GM19372 (cell line): ENCODE results near the gene ANXA3.

ENCODE experiments used
- ATAC-seq: cut with Tn5 transposase; IDR thresholded peaks from one replicate; pipeline ENCODE4 v1.9.1; 2021; ENCODE audit warnings: mild to moderate bottlenecking, low read depth, moderate library complexity; ENCODE audit not compliant: unreplicated experiment

Gene ANXA3

GRCh38 chr4:78638337-78639172 lies 87.0 kb downstream of the ANXA3 start:
- ATAC-seq: peak; percentile 62

- ATAC-seq: no peak
These were observed 89.1 kb downstream of the ANXA3 start for GRCh38 chr4:78640714-78641113.

DNA sequence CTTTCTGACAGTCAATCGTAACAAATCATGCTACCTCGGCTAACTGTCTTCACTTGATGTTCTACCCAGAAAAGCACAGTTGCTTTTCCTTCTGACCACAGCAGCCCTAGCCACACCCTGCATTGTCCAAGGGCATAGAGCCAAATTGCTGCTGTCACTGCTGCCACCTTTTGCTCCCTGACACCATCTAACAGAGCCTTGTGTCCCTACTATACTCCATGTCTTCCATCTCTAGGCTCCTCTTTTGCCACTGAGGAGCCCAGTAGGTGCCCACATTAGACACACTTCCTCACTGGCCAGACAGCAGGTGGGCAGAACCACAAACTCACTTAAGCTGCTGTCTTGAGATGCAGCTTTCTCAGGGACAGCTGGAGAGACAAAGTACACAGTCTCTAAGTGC lies 91.4 kb downstream of the ANXA3 start:
- no peak for ATAC-seq

DNA sequence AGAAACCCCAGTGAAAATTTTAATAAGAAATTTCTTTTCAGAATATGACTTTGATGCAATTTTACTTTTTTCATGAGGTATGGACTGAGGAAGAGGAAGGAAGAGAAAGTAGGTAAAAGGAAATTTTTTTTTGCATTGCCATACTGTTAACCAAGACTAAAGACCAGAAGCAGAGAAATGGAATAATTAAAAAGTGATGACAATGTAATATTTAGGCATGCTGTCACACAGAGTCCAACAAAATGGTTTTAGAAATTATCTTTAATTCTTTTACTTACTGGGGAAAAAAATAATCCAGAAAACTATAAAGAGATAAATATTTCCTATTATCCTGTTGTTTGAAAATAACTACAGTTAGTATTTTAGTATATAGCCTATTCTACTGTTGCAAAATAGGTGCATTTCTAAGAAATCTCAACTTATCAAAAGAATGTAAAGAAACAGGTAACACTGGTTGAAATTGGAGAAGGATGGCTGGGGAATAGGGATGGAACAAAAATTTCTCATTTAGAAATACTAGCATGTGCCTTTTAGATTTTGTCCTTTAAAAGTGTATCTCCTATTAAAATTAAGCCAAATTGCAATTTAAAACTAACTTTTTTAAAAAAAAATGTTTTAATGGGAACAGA lies 92.6 kb downstream of the ANXA3 start:
- ATAC-seq: no peak

- ATAC-seq: peak; percentile 95
These were observed 93.3 kb downstream of the ANXA3 start for GRCh38 chr4:78644744-78645330.

DNA sequence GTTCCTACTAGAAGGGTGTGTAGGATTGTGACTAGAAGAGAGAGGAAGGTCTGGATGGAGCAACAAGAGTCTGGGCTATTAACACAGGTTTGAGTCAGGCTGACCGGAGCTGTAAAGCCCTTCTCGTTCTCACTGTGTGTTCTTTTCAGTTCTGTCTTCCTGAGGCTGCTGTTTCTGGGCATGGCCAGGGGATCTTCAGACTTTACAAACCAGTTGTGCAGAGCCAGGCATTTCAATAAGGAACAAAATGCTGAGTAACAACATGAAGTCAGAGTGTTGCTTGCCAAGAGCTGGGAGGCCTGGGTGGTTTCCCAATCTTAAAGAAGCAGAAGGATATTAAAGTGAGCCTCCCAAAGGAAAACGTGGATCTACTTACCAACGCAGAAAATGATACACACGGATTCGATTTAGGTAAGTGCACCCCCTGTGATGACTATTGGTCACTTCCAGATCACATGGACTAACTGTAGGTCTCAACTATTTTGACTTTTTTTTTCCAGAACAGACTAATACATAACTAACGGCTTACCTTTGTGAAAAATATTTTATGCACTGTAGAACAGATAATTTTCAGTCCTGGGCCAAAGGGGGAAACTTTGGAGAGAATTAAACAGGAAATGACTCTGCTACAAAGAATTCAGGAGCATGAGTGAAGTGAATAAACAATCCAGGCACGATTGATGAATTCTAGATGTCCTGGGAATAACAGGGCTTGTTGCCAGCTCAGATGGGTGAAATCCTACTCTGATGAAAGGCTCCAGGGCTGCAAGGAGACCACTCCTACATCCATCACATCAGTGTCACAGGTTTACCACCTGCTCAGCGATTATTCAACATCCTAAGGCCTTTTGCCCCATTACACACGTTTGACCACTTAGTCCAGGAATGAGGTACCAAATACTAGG lies 94.5 kb downstream of the ANXA3 start:
- ATAC-seq: no peak

DNA sequence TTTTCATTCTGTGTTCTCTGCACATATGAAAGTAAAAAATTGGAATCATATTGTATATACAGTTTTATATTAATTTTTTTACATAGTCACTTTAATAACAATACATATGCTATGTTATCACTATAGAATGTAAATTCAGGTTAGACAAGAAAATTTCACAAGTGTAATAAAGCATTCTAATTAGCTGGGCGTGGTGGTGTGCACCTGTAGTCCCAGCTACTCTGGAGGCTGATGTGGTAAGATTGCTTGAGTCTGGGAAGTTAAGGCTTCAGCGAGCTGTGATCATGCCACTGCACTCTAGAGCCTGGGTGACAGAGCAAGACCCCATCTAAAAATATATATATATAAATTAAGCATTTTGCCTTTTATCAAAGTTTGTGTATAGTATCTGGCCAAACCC lies 95.7 kb downstream of the ANXA3 start:
- no peak for ATAC-seq

GRCh38 chr4:78648640-78649363 lies 97.2 kb downstream of the ANXA3 start:
- no peak for ATAC-seq

GRCh38 chr4:78650106-78651024 lies 98.8 kb downstream of the ANXA3 start:
- no peak for ATAC-seq

- ATAC-seq: no peak
These were observed 99.8 kb downstream of the ANXA3 start for GRCh38 chr4:78651250-78651860.

GRCh38 chr4:78652282-78652876 lies 100.8 kb downstream of the ANXA3 start:
- ATAC-seq: no peak

- no peak for ATAC-seq
These were observed 102.1 kb downstream of the ANXA3 start for GRCh38 chr4:78653655-78654054.

GRCh38 chr4:78654807-78655206 lies 103.2 kb downstream of the ANXA3 start:
- ATAC-seq: no peak

- no peak for ATAC-seq
These were observed 105.4 kb downstream of the ANXA3 start for GRCh38 chr4:78656968-78657445.

DNA sequence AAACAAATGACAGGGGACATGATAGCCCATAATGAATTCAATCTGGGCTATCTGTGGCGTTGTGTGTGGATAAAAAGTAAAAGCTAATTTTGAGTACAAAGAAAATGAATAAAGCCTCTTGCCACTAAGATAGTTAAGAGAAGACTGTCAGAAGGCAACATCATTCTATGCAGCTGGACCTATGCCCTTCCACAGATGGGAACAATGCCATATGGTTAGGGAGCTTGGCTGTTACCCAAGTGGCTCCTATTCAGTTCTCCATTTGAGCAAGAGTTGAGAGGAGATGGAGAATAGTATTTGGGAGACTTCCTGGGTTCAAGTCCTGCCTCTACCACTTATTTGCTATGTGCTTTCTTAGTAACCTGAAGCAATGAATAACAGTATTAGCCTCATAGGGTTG lies 107.7 kb downstream of the ANXA3 start:
- ATAC-seq: no peak

- no peak for ATAC-seq
These were observed 108.1 kb downstream of the ANXA3 start for GRCh38 chr4:78659665-78660064.
